Activated CD8-positive, alpha-beta memory T cell treated with anti-CD3 and anti-CD28 coated beads, Interleukin-2, amount 50 U/mL, for 1 hour (primary cell): ENCODE results near the gene USP12.
"Not testable (repeated sequence)": the region's sequence is repeated elsewhere in the genome, so short reads cannot be mapped to it uniquely, and the experiment has no call there.

ENCODE experiments used
- DNase-seq: peaks from one replicate; pipeline ENCODE4 v3.0.0-alpha.2; 2020; ENCODE audit errors: extremely low read depth

The USP12 gene

GRCh38 chr13:27171244-27171826 lies at the start of gene USP12:
TSS of gene USP12 (minus strand) at chr13:27171811. CDS start at chr13:27171639, 172 bp downstream.
- no peak for DNase-seq

DNA sequence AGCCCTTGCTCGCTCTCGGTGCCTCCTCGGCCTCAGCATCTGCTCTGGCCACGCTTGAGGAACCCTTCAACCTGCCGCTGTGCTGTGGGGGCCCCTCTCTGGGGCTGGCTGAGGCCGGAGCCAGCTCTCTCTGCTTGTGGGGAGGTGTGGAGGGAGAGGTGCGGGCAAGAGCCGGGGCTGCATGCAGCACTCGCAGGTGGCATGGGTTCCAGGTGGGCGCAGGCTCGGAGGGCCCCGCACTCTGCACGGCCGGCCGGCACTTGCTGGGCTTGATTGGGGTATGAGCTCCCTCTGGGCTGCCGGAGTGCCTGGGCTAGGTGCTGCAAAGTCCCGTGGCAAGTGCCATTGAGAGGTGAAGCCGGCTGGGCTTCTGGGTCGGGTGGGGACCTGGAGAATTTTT lies 48.0 kb upstream of the USP12 start:
- no peak for DNase-seq

- not testable (repeated sequence) for DNase-seq
These were observed 47.2 kb upstream of the USP12 start for GRCh38 chr13:27218861-27219260.

GRCh38 chr13:27217791-27218190 lies 46.2 kb upstream of the USP12 start:
- not testable (repeated sequence) for DNase-seq

- DNase-seq = not testable (repeated sequence)
These were observed 41.8 kb upstream of the USP12 start for GRCh38 chr13:27213386-27213785.

- no peak for DNase-seq
These were observed 40.3 kb upstream of the USP12 start for GRCh38 chr13:27211771-27212364.

GRCh38 chr13:27211271-27211670 lies 39.7 kb upstream of the USP12 start:
- no peak for DNase-seq

DNA sequence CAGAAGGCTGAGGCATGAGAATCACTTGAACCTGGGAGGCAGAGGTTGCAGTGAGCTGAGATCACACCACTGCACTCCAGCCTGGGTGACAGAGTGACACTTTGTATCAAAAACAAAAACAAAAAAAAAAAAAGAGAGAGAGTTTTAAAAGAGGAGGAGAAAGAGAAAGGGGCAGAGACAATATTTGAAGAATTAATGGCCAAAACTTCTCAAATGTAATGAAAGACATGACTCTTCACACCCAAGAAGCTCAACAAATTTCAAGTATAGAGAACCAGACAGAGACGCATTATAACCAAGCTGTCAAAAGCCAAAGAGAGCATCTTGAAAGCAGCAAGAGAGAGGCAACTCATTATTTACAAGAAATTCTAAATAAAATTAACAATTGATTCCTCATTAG lies 36.9 kb upstream of the USP12 start:
- DNase-seq = no peak

DNA sequence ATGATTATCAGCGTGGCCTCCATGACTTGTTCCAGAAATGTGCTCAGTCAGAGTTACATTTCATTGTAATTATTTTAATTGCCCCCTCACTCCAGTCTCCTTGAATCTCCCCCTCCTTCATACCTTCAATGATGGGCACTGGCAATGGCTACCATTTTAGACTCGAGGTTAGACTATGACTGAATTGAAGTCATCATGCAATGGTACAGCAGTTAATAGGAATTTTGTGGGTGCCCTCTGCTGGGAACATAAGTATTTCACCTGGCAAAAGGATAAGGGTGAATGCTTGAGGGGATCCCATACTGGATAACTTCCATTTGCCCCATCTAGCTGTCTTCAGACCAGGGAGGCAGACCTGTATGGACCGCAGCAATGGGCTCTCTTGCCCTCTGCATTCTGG lies 32.2 kb upstream of the USP12 start:
- no peak for DNase-seq

DNA sequence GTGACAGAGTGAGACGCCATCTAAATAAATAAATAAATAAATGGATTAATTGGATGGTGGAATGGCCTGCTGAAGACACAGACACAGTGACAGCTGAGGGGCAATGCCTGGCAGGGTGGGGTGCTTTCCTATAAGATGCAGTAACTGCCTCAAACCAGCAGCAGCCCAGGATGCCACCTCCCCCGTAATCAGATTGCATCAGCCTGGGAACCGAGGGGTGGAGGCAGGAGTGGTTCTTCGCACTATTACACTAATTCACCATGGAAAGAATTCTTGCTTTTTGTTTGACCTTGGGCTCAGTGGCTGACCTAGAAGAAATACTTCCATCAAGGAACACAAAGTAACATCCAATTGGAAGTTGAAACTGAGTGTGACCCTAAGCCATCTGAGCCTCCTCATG lies 31.6 kb upstream of the USP12 start:
- no peak for DNase-seq

- DNase-seq = no peak
These were observed 30.1 kb upstream of the USP12 start for GRCh38 chr13:27201661-27202060.

DNA sequence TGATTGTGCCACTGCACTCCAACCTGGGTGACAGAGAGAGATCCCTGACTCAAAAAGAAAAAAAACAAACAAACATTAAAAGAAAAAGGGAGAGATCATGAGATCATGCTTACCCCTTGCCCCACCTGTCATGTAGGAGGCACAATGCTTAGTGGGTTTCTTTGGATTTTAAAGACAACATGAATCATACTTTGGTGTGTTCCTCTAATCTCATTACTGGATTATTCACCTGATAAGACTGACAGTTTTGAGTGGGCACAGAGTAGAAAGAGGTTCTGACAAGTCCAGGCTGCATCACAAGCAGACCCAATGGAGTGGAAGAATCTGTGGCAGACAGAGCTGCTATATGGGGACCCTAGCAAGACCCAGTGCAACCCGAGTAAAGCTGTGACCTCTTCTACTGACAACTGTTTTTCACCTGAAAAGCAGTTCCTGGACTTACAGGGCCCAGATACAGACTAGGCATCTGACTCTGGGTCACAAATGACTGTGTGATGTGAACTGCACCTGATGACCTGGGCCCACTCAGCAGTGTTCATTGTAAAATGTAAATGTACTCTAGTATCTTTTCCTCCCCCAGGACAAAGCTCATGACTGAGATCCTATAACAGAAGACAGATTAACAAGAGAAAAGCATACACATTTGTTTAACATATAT lies 28.9 kb upstream of the USP12 start:
- DNase-seq = no peak

GRCh38 chr13:27199696-27200095 lies 28.1 kb upstream of the USP12 start:
- DNase-seq = no peak

- DNase-seq = no peak
These were observed 27.6 kb upstream of the USP12 start for GRCh38 chr13:27199211-27199610.

DNA sequence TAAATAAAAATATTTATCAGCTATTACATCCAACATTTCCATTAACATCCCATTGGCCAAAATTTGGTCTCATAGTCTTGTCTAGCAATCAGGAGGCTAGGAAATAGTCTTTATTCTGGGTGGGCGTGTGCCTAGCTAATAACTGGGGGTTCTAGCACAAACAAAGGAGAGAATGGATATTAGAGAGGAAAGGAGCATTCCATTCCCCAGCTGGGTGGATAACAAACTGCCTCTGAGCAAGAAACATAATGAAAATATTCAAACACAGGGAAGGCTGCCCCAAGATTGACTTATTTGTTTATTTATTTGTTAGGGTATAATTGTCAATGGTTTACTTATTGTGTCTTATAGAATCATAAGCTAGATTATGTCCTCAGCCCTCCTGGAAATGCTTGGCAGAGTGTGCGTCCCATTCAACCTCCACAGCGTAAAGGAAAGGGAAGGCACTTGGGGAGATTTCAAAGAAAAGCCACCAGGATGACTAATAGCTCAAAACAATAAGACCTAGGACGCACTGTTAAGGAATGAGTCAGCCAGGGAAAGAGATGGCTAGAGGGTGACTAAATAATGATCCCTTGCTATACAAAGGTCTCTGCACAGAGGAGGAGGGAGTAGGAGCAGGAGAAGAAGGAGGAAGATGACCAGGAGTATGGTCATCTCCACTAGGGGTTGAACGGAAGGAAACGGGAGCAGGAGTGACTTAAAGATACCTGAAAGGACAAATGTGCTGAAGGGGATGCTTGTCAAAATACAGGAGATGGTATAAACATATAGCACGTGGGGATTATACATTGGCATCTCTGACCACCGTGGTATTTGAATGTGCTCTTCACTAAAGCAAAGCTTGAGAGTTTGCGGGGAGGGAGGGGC lies 23.5 kb upstream of the USP12 start:
- DNase-seq = no peak

DNA sequence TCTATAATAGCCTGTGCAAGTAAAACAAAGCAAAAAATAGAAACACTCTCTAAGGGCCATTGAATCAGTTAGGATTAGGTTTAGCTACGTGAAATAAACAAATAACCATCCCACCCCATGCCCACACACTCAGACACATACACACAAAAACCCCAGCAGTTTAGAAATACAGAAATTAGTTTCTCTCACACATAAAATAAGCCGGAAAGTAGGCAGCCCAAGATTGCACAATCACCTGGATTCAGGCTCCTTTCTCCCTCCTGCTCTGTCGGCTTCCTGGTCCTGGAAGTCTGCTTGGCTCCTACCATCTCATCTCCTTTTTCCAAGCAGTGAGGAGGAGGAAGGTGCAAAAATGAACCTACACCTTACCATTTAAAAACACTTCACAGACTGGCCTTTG lies 22.6 kb upstream of the USP12 start:
- no peak for DNase-seq

DNA sequence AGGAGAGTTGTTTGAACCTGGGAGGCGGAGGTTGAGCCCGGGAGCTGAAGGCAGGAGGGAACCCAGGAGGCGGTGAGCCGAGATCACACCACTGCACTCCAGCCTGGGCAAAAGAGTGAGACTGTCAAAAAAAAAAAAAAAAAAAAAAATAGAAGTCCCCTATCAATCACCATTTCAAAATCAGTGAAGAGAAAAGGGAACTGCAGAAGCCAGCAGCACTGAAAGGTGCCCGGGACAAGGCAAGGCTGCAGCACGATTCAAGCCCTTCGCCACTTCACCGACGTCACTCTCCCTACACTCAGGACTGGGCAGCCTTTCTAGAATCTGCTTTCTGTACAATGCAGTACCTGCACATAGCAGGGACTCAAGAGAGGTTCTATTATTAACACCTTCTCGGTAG lies 21.9 kb upstream of the USP12 start:
- no peak for DNase-seq

- DNase-seq = no peak
These were observed 21.4 kb upstream of the USP12 start for GRCh38 chr13:27192973-27193372.

DNA sequence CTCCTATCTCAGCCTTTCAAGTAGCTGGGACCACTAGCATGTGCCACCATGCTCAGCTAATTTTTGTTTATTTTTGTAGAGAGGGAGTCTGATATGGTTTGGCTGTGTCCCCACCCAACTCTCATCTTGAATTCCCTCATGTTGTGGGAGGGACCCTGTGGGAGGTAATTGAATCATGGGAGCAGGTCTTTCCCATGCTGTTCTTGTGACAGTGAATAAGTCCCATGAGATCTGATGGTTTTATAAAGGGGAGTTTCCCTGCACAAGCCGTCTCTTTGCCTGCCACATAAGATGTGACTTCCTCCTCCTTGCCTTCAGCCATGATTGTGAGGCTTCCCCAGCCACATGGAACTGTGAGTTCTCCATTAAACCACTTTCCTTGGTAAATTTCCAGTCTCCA lies 20.8 kb upstream of the USP12 start:
- DNase-seq = not testable (repeated sequence)

DNA sequence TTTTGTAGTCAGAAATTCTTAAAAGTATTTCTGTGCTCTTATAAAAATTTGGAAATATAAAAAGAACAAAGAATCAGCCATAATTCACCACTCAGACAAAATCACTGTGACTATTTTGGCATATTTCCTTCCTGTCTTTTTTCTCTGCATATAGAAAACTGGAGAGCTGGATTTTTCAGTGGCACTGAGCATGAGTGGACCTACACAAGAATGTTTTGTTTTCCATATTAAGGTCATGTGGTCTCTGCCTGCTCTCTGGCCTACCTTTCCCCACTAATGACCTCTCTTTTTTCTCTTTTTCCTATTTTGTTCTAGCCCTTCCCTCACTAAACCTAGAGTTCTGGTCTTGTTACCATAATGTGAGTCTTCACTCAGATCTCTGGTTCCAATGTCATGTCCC lies 17.6 kb upstream of the USP12 start:
- DNase-seq = no peak

GRCh38 chr13:27188239-27188638 lies 16.6 kb upstream of the USP12 start:
- no peak for DNase-seq

DNA sequence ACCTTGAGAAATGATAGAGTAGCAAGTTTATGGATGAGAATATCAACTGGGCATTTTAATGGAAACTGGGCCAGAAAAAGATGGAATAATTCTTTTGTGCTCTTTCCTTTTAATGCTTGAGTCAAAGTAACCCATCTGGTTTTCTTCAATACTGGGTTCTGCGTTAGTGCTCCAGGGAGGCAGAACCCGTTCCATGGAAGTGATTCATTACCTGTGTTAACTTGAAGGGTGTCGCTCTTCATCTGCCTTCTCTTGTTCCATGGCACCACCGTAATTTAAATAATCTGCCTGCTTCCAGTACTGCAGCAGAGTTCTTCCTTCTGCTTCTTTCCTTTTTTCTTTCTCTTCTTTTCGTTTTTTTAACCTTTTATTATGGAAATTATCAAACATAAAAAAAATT lies 14.7 kb upstream of the USP12 start:
- DNase-seq = no peak
